CD4-positive, alpha-beta T cell treated with Interleukin-21 for 1 hour (primary cell): Measurements from ENCODE around the gene CD4.

Experiments
- DNase-seq: peaks from one replicate; pipeline ENCODE4 v3.0.0-alpha.2; 2020

CD4 gene

DNA sequence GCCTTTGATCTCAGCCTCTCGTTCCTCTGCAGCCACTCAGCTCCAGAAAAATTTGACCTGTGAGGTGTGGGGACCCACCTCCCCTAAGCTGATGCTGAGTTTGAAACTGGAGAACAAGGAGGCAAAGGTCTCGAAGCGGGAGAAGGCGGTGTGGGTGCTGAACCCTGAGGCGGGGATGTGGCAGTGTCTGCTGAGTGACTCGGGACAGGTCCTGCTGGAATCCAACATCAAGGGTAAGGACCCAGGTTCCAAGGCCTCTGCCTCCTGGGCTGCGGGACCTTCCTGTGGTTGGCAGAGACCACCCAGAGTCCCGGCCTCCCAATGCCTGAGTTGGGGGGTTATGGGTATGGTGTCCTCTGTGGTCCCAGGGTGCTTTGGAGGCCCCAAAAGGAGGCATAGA is 27.8 kb downstream of the CD4 start:
- no peak for DNase-seq

DNA sequence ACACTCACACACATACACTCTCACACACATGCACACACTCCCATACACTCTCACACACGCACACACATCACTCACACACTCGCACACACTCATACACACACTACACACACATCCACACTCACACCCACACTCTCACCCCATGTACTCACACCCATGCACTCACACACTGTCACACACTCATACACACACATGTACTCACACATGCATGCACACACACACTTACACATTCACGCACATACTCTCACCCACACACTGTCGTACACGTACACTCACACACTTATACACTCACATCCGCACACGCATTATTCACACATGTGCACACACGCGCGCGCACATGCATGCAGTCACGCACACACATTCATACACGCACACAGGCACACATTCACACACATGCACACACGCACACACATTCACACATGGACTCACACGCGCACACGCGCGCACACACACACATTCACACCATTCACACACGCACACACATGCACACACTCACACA is 28.4 kb downstream of the CD4 start:
- no peak for DNase-seq

DNA sequence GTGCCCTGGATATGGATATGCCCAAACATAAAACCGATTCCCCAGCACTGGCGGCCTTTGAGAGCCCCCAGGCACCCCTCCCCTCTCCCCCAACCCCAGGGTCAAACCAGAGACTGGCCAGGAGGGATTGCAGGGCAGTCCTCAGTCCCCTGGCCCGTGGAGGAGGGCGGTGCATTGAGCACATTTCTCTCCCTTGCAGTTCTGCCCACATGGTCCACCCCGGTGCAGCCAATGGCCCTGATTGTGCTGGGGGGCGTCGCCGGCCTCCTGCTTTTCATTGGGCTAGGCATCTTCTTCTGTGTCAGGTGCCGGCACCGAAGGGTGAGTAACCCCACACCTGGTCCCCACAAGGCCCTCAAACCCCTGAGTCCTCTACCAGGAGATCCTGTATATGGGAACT is 28.9 kb downstream of the CD4 start:
- no peak for DNase-seq

DNA sequence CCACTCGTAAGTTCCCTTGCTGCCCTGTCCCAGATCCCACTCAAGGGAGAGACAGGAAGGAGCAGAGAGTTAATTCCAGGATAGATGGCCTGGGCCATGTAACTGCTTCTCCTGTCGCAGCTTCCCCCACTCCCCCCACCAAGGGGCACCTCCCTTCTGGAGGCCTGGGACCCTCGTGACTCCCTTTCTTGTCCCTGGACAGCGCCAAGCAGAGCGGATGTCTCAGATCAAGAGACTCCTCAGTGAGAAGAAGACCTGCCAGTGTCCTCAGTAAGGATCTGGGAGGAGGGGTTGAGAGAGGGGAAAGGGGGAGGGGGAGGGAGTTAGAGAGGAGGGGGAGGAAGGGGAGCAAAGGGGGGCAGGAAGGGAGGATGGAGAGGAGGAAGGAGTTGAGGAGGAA is 29.3 kb downstream of the CD4 start:
- DNase-seq: no peak

- DNase-seq: no peak
These were observed 30.0 kb downstream of the CD4 start for GRCh38 chr12:6819106-6820030.

GRCh38 chr12:6820166-6820565 is 30.8 kb downstream of the CD4 start:
- no peak for DNase-seq

DNA sequence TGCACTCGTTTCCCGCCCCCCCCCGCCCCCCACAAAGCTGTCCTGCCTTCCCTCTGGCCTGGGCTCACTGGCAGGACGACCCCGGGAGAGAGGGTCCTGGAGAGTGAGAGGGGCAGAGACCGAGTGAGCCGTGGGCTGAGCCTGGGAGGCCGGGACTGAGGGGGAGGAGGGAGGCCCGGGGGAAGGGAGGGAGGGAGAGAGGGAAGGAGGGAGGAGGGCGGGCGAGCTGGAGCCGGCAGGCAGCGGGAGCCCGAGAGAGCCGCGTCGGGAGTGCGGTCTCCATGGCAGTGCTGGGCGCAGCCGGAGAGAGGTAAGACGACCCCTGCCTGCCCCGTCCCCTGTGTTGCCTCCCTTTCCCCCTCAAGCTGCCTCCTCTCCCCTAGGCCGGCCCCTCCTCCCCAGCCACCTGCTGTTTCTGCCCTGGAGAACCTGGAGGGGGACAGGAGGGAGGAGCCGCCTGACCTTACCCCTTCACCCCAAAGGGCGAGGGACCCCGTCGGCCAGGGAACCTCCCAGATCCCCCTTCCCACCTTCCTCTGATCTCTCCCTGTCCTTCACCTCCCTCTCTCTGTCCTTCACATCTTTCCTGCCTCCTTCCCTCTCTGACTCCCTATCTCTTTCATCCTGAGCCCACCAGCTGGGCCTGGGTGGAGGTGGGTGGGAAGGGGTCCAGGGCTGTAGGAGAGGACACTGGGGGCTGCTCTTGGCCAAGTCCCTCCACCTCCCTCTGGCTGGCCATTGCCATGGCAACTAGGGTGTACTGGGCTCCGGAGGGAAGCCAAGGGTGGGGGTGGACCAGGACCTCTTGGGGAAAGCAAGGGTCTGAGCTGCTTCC is 32.5 kb downstream of the CD4 start, which contains the start of gene GPR162:
TSS of gene GPR162 (plus strand) at position 231 of the 835 bp plus-strand sequence. CDS start 2,078 bp downstream, outside the sequence.
- DNase-seq: no peak

GRCh38 chr12:6822426-6823135 is 33.3 kb downstream of the CD4 start:
- no peak for DNase-seq

- no peak for DNase-seq
These were observed 34.1 kb downstream of the CD4 start for GRCh38 chr12:6823182-6824084.

GRCh38 chr12:6824085-6824775 is 34.9 kb downstream of the CD4 start:
- DNase-seq: no peak

GRCh38 chr12:6824901-6825381 is 35.6 kb downstream of the CD4 start:
- no peak for DNase-seq

DNA sequence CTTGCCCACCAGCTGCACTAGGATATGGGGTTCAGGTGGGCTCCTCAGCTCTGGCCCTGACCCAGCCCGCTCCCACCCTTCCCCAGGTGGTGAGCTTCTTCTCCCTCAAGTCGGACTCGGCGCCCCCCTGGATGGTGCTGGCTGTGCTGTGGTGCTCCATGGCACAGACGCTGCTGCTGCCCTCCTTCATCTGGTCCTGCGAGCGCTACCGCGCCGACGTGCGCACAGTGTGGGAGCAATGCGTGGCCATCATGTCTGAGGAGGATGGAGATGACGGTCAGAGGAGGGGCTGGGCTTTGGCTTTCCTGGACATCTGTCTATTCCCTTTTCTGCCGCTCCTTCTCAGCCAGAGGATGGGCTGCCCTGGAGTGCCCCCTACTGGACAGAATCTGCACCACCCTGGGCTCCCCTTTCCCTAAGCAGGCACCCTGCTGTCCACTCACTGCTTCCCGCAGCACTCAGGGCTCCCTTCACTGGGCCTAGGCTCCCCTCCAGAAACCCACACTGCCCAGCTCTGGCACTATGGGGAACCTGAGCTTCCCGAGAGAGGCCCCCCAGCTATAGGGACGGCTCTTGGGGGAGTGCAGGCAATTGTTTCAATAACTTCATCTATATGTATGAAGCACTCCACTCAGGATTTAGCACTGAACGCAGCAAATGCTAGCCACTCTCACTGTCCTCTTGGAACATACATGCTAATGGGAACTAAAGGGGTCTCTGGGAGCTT is 36.2 kb downstream of the CD4 start:
- DNase-seq: peak; percentile 80

- DNase-seq: no peak
These were observed 36.9 kb downstream of the CD4 start for GRCh38 chr12:6826125-6826733.

DNA sequence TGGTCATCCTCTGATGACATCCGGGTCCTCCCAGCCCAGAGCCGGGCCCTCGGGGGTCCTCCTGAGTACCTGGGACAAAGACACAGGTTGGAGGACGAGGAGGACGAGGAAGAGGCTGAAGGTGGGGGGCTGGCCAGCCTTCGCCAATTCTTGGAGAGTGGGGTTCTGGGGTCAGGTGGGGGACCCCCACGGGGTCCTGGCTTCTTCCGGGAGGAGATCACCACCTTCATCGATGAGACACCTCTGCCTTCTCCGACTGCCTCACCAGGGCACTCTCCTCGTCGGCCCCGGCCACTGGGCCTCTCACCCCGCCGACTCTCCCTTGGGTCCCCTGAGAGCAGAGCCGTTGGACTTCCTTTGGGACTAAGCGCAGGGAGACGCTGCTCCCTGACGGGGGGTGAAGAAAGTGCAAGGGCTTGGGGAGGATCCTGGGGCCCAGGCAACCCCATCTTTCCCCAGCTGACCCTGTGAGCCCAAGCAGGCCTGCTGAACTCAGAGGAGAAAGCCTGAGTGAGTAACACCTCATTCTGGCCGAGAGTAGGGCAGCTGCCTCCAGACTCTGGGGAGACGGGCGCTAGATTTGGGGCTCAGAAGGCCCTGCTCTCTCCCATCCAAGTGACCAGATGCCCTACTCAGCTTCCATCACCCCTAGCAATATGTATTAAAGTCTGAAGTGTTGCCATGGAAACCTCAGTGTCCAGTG is 37.6 kb downstream of the CD4 start:
- DNase-seq: no peak

DNA sequence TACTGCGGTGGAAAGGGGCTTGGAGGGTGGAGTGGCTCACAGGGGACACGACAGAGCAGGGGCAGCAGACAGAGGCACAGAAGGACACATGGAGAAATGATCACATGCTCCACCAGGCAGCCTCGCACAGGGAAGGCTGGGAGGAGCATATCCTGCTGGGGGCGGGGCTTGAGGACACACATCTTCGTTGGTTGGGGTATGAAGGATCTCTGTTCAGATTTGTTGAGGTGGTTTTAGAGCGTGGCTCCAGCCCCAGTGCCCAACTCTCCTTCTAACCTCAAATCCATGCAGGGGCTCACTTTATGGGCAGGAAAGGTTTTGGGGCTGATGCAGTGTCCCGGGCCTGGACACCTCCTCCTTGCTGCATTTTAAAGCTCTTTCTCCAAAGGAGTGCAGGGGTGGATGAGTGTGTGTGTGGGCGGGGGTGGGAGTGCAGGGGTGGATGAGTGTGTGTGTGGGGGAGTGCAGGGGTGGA is 38.1 kb downstream of the CD4 start:
- DNase-seq: peak; percentile 39

- DNase-seq: peak; percentile 24
These were observed 38.9 kb downstream of the CD4 start, which contains the start of gene P3H3 for GRCh38 chr12:6827982-6828780. Gene P3H3 (plus strand): TSS chr12:6828407. CDS start chr12:6828441, 34 bp downstream.

DNA sequence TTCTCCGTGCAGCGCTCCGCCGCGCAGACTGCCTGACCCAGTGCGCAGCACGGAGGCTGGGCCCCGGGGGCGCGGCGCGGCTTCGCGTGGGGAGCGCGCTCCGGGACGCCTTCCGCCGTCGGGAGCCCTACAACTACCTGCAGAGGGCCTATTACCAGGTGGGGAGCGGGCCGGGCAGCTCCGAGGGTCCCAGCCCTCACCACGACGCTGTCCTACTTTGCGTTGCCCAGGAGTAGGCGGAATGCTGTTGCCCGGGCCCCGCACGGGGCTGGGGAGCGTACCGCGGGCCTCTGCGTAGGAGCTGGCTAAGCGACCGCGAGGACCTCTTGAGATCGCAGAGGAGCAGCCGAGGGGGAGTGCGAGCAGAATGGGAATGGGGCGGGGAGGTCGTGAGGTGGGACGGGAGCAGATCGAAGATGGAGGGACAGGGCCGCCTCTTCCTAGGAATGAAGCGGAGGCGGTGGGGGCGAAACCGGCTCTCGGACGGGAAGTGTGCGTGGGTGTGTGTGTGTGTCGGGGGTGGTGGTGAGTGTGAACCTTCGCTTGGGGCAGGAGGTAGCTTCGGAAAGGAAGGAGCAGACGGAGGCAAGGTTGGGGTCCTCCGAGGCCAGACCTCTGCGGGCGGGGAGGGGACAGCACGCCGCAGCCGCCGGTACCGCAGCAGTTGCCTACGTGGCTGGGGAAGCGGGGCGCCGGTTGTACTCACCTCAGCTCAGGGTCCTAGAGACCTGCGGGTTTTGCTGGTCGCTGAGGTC is 39.6 kb downstream of the CD4 start:
- DNase-seq: peak; percentile 35
